Kasumi-1 (cell line): ENCODE results near the gene MRPS18A.
A peak's percentile ranks its signal among the peaks of the same experiment; 100 is the strongest.

Experiments
- DNase-seq, 2 experiments: peaks; one replicate each; lab custom pipeline; 2025; lab: John Stamatoyannopoulos, UW

Gene MRPS18A

GRCh38 chr6:43698584-43699349 lies 11.2 kb upstream of the MRPS18A start:
- no peak for DNase-seq

- DNase-seq, result no peak
Observed at GRCh38 chr6:43697421-43697820, 9.8 kb upstream of the MRPS18A start.

GRCh38 chr6:43695967-43696291 lies 8.3 kb upstream of the MRPS18A start:
- DNase-seq, result no peak

- no peak for DNase-seq
Observed at GRCh38 chr6:43695215-43695966, 7.8 kb upstream of the MRPS18A start.

GRCh38 chr6:43689421-43689820 lies 1.8 kb upstream of the MRPS18A start:
- DNase-seq, result no peak

DNA sequence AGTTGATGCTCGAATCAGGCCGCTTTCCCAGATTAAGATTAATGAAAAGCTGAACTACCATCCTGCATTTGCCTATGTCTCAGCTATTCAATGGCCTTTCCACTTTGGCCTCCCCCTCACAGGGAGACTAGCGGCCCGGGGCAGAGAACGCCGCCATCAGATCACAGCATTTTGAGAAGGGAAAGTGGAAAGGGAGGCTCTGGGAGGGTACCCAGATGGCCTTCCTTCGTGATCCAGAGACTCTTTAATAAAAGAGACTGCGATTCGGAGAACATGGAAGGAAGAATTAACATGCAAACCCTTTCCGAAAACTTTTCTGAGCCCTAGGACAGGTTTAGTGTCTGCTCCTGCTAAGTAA lies 533 bp downstream of the MRPS18A start:
- no peak for DNase-seq

- peak; percentile 28 to 41 for DNase-seq
Observed at GRCh38 chr6:43683708-43684455, 3.7 kb downstream of the MRPS18A start.

- DNase-seq, result no peak
Observed at GRCh38 chr6:43682724-43683429, 4.7 kb downstream of the MRPS18A start.

DNA sequence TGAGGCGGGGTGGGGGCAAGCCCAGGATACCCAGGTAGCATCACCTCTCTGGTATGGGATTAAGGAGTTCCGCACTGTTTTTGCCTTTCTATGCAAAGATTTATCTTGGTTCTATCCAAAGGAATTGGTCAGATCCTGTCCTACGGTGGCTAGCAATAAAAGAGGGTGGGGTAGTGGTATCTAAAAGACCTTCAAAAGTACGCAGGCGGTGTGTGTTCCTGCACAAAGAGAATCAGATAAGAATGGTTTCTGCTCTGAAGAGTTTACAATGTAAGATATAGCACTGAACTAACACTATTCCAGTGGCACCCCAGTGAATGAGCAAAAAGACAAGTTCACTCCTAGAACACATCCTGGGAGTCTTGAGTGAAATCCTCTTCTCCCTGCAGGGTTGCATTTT lies 6.3 kb downstream of the MRPS18A start:
- DNase-seq, result no peak

DNA sequence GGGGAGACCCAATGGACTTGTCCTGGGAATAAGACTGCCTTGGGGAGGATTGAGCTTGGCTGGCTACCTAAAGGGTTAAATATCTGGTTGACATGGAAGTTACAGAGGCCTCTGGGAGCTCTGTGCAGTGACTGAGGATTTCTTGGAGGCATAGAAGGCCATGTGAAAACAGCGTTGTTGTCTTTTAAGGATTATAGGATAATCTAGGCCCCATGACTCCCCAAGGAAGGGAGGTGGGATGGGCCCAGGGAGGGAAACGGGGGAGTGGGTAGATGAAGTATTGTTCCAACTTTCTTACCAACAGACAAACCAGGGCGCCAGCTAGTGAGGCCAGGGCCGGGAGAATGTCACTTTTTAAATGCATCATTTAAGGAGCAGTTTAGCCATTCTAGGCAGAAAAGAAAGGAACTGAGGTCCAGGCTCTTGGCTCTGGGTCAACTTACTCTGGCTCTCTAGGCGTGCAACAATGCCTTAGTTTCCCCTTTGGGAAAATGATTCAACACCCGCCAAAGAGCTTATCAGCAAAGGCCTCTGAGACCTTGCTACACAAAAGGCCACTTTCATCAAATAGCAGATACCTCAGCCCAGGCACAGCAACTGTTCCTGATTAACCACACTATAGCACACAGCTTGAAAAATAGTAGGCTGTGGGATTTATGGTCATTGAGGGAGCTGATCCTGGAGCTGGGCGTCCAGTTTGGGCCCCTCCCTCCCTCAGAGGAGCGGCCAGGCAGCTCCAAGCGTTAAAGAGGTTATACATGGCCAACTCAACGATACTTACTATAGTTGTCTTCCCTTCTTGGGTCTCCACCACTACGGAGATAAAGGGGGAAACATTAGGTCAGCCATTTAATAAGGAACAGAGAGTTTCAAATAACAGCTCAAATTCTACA lies 7.0 kb downstream of the MRPS18A start:
- DNase-seq, result no peak

- no peak for DNase-seq
Observed at GRCh38 chr6:43679057-43679456, 8.5 kb downstream of the MRPS18A start.

DNA sequence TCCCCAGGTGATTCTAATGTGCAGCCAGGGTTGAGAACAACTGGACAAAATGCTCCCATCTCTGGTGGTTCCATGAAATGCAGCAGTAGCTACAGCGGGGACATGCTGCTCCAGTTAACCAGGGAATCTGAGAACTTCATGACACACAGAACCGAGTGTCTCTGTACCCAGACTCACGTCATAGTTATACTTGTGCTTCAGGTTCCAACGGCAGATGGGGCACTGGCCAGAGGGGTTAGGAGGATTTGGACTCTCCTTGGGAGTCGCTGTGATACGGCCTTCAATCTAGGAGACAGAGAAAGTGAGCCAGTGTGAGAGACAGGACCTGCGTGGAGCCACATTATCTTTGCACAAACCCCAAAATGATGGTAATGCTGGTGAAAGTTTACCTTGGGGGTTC lies 9.2 kb downstream of the MRPS18A start:
- DNase-seq, result no peak

- DNase-seq, result no peak
Observed at GRCh38 chr6:43677759-43678158, 9.8 kb downstream of the MRPS18A start.

- DNase-seq, result no peak
Observed at GRCh38 chr6:43676962-43677606, 10.5 kb downstream of the MRPS18A start.

DNA sequence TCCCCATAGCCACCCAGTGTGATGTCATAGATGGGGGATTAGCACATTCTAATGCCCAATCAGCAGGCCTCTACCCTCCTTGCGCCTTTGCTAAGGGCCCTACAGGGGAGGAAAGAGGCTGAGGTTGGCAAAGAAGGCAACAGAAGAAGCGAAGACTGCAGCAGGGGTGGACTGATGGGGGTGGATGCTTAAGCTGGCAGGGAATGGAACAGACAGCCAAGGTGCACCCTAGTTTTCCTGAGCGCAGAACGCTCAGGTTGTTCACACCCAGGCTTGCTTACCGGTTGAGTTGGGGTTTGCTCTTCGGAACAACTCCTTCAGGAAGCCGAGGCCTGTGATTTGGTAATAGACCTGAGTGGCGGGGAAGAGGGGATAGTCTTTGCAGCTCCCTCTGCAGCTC lies 12.7 kb downstream of the MRPS18A start:
- DNase-seq, result no peak

DNA sequence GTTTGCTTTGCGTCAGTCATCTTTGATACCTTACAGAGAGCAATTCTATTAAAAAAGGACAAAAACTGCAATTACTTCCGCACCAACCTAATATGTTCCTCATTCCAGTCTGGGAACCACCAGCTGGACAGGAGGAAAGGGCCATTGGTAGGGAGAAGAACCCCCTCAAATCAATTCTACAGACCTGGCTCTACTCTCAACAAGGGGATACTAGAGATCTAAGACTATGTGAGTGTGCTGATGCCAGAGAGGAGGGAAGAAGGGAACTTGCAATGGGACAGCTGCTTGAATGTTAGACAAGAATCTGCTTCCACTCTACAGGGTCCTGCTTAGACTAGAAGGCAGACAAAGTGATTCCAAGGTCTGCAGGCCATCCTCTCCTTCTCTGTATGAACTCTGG lies 13.3 kb downstream of the MRPS18A start:
- no peak for DNase-seq

DNA sequence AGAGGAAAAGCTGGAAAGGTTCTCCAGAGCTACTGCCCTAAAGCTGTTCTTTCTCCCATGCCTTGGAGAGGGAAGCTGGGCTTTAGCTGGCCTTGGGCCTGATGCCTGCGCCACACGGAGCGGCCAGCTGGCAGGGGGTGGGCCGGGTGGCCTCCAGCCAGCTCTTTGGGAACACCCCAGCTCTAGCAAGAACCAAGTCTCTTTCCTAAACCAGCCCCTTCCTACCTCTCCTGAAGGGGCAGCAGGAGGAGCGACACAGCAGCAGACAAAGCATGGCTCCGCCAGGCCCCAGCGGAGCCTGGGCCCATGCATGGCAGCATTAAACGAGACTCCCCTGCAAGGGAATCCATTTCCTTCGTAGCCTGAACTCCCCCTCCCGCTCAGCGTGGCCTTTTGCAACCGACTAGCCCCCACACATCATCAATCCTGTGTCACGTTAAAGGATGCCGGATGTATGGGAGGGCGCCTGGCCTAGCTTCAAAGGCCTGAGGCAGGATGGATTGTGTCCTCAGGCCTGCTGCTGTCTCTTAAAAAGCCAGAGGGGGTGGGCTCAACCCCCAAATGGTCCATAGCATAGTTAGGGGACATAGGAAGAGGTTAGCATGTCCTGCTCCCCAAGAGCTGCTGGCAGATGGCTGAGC lies 14.0 kb downstream of the MRPS18A start:
- DNase-seq, result no peak

DNA sequence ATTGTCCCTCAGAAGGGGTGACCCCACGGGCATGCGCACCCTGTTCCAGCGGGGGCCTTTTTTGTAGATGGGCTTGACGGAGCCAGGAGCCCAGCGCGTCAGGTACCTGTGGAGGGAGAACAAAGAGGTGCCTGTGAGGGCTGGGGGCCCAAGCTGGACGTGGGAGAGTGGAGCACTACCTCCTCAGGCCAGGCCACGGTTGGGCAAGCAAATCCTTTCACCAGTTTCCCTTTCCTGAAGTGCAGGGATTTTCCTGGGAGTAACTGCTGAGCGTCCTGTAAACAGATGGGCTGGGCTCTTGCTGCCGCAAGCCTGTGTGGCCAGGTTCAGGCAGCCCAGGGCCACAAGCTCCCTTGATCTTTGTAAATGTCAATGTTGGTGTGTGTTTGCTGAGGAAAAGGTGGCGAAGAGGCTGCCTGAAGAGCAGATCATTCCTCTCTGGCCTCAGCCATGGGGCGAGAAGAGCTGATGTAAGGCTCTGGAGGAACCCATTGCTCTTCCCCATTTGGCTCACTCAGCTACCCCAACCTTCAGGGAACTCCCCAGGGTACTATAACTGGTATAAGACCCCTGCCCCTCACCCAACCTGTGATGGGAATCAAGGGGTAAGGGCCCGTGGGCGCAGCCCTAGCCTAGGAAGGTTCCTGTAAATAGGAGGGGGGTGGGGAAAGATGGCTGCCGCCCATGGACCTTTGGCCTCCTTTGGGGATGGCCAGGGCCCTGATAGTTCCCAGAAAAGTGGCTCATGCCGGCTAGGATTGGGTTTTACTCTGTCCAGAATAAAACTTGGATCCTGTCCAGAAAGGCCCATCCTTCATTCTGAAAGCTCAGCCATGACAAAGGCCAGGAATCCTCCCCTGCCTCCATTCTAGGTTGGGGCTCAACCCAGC lies 15.5 kb downstream of the MRPS18A start:
- no peak for DNase-seq
